Lower lobe of right lung (tissue), 2 donors: Measurements from ENCODE around the gene TRAK1. TPM values are rescaled to one million over a fixed set of nuclear protein-coding genes. Genes with fewer than 3 reads are reported as not detected.

Source experiments
- ATAC-seq, 2 donors: fragments of 200-7000 bp; cut with Tn5 transposase; one replicate each; pipeline ENCODE4 v1.9.1; 2020 to 2022; ENCODE audit warnings: mild to moderate bottlenecking in 2 of 2, moderate library complexity in 2 of 2
- DNase-seq: peaks from one replicate; pipeline ENCODE4 v3.0.0-alpha.2; 2020
- H3K27ac ChIP-seq: fragments of 200-600 bp; one replicate; pipeline ENCODE4 v1.8.0; 2022
- H3K27me3 ChIP-seq: fragments of 200-600 bp; one replicate; pipeline ENCODE4 v1.8.0; 2022; ENCODE audit warnings: low read depth
- H3K36me3 ChIP-seq: fragments of 200-600 bp; one replicate; pipeline ENCODE4 v1.8.0; 2022; ENCODE audit warnings: mild to moderate bottlenecking
- H3K4me1 ChIP-seq: fragments of 200-600 bp; one replicate; pipeline ENCODE4 v1.8.0; 2022
- H3K4me3 ChIP-seq: fragments of 200-600 bp; one replicate; pipeline ENCODE4 v1.8.0; 2022; ENCODE audit warnings: mild to moderate bottlenecking
- H3K9me3 ChIP-seq: fragments of 200-600 bp; one replicate; pipeline ENCODE4 v1.8.0; 2022
- intact Hi-C: fragments of 100-400 bp; cut with DNase I; formaldehyde crosslinking; loops from one replicate; pipeline ENCODE4 v1.11.0; 2022
- total RNA-seq: library from RNA; stranded (reverse); fragmentation: NEBNext Ultra II Directional; extraction: Animal tissue kit (Norgen Biotek cat#: 25700); gene quantifications from one replicate; pipeline ENCODE4 v1.2.1, GENCODE V29; 2021
- TF ChIP-seq, protein P1 (sequence below): fragments of 200-600 bp; IDR thresholded peaks from one replicate; pipeline ENCODE4 v1.8.0; 2022; ENCODE audit warnings: antibody characterized with exemption, mild to moderate bottlenecking
- donor health status: DM: no; HTN: yes; CAD: no; lungs with severe emphysema.

The TRAK1 gene
- total RNA-seq, 1 donor from 2014 or later = 50.6 TPM

- DNase-seq (peak; percentile 69), ATAC-seq (peak; percentile 76 to 84)
- Histone ChIP-seq H3K36me3 (no peaks in the 10 kb centered on the region), H3K27ac (peak overlapping the region; percentile 56), H3K4me3 (no peak overlapping the region), H3K27me3 (no peaks in the 10 kb centered on the region), H3K9me3 (no peaks in the 10 kb centered on the region), H3K4me1 (peaks cover 74% of the 10 kb centered on the region)
- intact Hi-C loops = no loop called here
- TF ChIP-seq, protein P1, sequence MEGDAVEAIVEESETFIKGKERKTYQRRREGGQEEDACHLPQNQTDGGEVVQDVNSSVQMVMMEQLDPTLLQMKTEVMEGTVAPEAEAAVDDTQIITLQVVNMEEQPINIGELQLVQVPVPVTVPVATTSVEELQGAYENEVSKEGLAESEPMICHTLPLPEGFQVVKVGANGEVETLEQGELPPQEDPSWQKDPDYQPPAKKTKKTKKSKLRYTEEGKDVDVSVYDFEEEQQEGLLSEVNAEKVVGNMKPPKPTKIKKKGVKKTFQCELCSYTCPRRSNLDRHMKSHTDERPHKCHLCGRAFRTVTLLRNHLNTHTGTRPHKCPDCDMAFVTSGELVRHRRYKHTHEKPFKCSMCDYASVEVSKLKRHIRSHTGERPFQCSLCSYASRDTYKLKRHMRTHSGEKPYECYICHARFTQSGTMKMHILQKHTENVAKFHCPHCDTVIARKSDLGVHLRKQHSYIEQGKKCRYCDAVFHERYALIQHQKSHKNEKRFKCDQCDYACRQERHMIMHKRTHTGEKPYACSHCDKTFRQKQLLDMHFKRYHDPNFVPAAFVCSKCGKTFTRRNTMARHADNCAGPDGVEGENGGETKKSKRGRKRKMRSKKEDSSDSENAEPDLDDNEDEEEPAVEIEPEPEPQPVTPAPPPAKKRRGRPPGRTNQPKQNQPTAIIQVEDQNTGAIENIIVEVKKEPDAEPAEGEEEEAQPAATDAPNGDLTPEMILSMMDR = peak; percentile 55
These were observed 26.2 kb downstream of the TRAK1 start for GRCh38 chr3:42117175-42118008.

DNA sequence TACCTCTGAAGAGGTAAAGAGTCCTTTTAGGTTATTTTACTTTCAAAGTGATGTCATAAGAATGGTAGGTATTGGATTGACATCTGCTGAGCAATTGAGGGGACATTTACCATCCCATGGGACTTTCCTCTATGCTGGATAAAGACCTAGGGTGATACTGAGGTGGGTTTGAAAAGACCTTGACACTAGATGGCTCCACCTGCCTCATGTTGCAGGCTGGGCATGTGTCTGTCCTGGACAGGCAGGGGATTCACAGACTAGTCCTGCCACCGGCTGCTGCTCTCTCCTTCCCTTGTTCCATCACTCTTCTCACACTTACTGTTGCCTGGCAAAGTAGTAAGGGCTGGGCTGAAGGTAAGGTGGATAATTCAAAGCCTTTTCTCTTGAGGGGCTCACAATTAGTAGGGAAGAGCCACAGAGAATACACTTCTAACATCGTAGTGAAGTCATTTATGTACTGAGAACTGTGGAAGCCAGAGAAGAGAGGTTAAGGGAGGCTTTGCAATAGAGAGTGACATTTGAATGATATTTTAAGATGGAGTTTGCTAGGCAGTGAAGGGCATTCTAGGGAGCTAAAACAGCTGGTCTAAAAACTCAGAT lies 27.7 kb downstream of the TRAK1 start:
- intact Hi-C loops = no loop called here
- Histone ChIP-seq H3K4me3 (no peak overlapping the region), H3K4me1 (peaks cover 80% of the 10 kb centered on the region), H3K36me3 (no peaks in the 10 kb centered on the region), H3K27ac (peak overlapping the region; percentile 14), H3K9me3 (no peaks in the 10 kb centered on the region), H3K27me3 (no peaks in the 10 kb centered on the region)
- TF ChIP-seq, protein P1 = peak; percentile 41
- DNase-seq = no peak
- peak; percentile 60 to 73 for ATAC-seq

GRCh38 chr3:42119561-42120355 lies 28.6 kb downstream of the TRAK1 start:
- peaks cover 75% of the 10 kb centered on the region for H3K4me1 ChIP-seq
- no peak for DNase-seq
- peak overlapping the region; percentile 33 for H3K27ac ChIP-seq
- no peaks in the 10 kb centered on the region for H3K27me3 ChIP-seq
- H3K4me3 ChIP-seq = no peak overlapping the region
- no peaks in the 10 kb centered on the region for H3K9me3 ChIP-seq
- intact Hi-C loops = loop anchor here (10.0 kb wide), 1 partner anchor 55 kb away; no protein-coding TSS in a partner anchor
- no peaks in the 10 kb centered on the region for H3K36me3 ChIP-seq
- TF ChIP-seq, protein P1 = no peak
- ATAC-seq = peak in 1 of 2 donors; percentile 12

DNA sequence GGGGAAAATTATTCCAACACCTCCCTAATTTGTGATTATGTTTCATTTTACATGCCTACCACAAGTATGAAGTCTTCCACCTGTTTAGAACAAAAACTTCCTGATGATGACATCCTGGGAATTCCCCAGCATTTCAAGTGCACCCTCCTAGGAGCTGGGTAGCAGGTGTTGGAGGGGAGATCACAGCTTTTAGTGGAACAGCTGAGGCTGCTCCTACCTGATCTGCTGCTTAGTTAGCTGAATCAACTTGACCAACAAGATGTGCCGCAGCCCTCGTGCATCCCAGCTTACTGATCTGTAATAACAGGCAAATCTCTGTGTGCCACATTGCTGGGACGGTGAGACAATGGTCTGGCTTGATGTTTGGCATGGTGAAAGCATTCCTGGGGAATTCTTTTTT lies 29.7 kb downstream of the TRAK1 start:
- TF ChIP-seq, protein P1 = no peak
- Histone ChIP-seq H3K4me1 (peaks cover 66% of the 10 kb centered on the region), H3K4me3 (no peak overlapping the region), H3K27me3 (no peaks in the 10 kb centered on the region), H3K27ac (no peak overlapping the region), H3K9me3 (no peaks in the 10 kb centered on the region), H3K36me3 (peaks cover 9% of the 10 kb centered on the region)
- no peak for DNase-seq
- intact Hi-C loops = loop anchor here (10.0 kb wide), 1 partner anchor 54 kb away; no protein-coding TSS in a partner anchor
- ATAC-seq = peak; percentile 10
